Glomerular endothelial cell (primary cell): ENCODE measurements around the gene ADCK2. TPM values are rescaled to one million over a fixed set of nuclear protein-coding genes. Genes with fewer than 3 reads are reported as not detected.
"Not testable (repeated sequence)": the region's sequence is repeated elsewhere in the genome, so short reads cannot be mapped to it uniquely, and the experiment has no call there.

ENCODE experiments used
- DNase-seq: peaks from one replicate; pipeline ENCODE4 v3.0.0-alpha.2; 2011; ENCODE audit warnings: low read depth, low spot score; ENCODE audit errors: extremely low read depth
- total RNA-seq: library from RNA; depleted of rRNA; stranded (reverse); fragments of >200 nt; gene quantifications from 2 replicates; pipeline ENCODE4 v1.2.3, GENCODE V29; 2015

Gene ADCK2
- total RNA-seq, 1 donor from 2014 or later = 22.5 TPM

DNA sequence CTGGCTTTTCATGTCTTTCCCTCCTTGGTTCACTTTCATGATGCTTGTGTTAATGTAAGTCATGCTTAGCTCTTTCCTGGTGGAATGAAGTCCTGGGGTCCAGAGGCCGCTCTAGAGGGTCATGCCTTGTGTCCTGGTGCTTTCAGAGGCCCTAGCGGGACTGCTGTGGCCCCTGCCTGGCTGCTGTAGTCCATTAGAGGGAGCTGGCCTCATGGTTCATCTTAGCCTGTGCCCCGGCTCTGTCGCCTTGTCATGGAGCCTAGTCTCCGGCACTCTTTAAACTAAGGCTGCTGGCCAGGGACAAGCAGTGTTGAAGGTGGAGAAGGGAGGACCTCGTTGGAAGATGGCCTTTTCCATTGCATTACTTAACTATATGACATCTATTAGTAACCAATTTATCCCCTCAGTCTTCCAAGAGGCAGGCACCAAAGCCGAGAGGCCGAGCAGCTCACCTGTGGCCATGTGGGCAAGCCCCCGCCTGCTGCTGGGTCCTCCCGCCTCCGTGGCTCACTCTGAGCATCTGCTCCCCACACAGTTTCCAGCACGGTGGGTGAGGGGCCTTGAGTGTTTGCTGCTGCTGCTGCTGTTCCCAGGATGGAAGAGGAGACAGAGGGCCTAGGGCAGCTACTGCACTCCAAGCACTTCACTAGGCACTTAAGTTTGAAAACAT is 18.8 kb downstream of the ADCK2 start:
- DNase-seq = no peak

DNA sequence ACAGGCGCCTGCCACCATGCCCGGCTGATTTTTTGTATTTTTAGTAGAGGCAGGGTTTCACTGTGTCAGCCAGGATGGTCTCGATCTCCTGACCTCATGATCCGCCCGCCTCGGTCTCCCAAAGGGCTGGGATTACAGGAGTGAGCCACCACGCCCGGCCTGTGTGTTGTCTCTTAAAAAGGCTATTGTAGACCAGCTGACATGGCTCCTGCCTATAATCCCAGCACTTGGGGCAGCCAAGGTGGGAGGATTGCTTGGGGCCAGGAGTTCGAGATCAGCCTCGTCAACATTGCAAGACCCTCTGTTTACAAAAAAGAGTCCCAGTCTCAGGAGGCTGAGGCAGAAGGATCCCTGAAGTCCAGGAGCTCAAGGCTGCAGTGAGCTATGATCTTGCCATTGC is 21.1 kb downstream of the ADCK2 start:
- not testable (repeated sequence) for DNase-seq

DNA sequence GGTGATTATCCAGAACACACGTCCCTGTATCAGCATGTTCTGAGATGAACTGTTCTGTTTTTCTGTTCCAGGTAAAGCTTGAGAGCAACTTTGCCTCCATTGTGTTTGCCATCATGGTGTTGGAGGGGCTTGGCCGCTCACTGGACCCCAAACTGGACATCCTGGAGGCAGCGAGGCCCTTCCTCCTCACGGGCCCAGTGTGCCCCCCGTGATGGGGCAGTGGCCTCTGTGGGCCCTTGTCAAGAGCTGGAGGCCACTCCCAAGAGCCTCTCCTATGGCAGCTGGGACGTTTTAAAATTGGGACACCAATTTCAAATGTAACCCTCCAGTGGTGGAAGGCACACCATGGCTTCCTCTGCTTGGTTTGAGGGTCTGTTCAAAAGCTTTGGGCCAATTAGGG is 21.8 kb downstream of the ADCK2 start:
- DNase-seq = no peak

DNA sequence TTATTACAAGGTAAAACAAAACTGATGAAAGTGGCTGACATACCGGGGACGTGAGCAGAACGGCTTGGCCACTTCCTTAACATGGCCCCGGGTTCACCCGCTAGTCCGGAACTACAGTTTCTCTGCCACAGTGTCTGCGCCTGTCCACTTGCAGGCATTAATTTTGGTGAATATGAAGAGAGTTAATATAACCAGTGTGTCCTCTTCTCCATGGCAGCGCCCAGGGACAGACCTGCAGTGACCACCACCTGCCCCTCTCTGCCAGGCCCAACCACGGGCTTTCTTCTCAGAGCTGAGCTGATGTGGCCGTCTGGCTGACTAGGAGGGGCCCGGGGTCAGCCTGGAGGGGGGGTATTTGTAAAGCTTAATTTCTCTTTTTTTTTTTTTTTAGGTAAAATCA is 22.6 kb downstream of the ADCK2 start:
- no peak for DNase-seq

DNA sequence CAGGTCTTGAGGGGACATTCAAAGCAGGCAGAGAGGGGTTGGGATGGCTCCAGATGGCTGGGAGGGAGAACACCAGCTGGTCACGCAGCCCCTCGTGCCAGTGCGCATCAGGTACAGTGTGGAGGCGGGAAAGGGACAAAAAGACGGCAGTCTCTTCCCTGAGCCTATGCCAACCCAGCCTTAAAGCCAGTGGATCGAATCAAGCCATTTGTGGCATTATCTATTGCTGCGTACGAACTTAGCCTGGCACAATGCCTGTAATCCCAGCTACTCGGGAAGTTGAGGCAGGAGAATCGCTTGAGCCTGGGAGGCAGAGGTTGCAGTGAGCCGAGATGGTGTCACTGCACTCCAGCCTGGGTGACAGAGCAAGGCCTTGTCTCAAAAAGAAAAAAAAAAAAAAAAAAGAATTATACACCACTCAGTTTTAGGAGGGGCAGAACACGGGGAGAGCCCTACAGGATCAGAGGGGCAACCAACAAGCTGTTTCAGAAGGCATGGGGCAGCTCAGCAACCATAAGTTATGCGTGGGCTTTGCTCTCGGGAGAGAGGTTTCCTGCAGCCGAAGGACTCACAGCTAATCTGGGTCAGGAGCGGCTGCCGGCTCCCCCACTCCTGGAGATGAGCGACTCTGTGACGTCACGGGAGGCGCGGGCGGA is 23.4 kb downstream of the ADCK2 start:
- DNase-seq = no peak

DNA sequence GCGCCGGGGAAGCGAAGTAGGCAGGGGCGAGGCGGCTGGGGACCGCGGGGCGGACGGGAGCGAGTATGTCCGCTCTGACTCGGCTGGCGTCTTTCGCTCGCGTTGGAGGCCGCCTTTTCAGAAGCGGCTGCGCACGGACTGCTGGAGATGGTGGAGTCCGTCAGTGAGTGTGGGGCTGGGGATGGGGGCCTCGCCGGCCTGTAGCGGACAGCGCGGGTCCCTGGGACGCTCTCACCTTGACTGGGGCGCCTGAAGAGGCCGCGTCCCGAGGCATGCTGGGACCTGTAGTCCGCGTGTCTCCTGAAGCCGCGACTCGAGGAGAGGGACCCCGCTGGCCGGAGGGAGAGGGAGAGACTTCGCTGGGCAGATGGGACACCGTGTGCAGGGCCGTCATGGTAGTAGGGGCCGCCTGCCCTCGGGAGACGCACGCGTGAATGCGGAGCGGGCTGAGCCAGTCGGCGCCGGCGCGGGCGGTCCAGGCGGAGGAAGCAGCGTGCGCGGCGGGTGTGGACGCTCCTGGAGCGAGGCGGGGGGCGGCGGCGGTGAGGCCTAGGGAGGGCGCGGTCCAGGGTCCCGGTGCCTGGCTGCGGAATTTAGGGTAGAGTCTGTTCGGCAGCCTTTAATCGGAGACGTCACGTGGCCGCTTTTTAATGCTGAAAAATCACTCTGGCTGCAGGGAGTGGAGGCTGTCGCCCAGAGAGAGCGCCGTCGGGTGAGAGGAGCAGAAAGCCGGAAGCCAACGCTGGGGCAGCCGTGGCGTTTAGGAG is 24.1 kb downstream of the ADCK2 start, which contains the start of gene NDUFB2:
TSS of gene NDUFB2 (plus strand) at position 29 of the 767 bp plus-strand sequence. CDS start at position 66, 37 bp downstream.
- no peak for DNase-seq

DNA sequence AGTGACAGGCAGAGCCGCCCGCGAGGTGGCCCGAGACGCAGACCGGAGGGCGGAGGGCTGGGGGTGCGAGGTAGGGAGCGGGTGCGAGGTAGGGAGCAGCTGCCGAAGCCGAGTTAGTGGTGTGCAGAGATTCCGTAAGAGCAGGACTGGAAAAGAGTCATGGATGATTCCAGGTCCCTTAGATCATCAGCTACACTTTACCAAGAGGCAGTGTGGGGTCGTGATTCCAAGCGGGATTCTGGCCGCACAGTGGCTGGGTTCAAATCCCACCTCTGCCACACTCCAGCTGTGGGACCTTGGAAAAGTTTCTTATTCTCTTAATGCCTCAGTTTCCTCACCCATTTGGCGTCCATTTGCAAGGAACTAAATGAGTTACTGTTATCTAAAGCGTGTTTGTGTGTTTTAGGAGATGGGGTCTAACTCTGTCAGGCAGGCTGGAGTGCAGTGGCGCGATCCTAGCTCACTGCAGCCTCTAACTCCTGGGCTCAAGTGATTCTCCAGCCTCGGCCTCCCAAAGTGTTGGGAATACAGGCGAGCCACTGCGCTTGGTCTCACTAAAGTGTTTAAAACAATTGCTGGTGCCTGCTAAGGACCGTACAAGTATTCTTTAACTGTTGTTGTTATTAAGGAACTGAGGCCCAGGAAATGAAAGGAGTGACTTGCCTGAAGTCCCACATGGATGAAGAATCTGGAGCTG is 24.9 kb downstream of the ADCK2 start:
- DNase-seq = no peak

DNA sequence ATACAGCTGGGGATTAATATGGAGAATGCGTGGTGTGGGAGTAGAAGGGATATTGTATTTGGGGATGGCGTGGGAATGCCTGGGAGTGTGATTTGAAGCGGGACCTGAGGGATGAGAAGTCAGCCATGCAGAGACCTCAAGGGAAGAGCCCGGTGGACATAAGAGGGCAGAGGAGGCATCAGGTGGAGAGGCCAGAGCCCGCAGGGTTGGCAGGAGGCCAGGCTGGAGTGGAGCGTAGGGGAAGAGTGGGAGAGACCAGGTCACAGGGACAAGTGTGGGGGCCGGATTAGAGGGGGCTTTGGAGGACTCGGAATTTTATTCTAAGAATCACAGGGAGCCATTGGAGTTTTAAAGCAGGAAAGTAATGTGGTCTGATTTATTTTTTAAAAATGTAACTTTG is 25.7 kb downstream of the ADCK2 start:
- no peak for DNase-seq

DNA sequence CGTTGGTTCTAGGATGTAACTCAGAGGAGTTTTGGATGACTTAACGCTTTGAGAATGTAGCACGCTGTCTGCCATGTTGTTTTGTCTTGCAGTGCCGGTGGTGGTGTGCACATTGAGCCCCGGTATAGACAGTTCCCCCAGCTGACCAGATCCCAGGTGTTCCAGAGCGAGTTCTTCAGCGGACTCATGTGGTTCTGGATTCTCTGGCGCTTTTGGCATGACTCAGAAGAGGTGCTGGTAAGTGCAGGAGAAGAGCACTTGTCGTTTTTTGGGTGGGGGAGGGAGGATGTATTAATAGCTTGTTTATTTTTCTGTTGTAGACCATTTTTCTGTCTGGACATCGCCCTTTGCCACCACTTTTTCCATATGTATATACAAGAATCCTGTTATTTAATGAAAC is 30.0 kb downstream of the ADCK2 start:
- DNase-seq = no peak

GRCh38 chr7:140704205-140704604 is 31.5 kb downstream of the ADCK2 start:
- DNase-seq = no peak

- DNase-seq = no peak
These were observed 34.4 kb downstream of the ADCK2 start for GRCh38 chr7:140707132-140707531.

DNA sequence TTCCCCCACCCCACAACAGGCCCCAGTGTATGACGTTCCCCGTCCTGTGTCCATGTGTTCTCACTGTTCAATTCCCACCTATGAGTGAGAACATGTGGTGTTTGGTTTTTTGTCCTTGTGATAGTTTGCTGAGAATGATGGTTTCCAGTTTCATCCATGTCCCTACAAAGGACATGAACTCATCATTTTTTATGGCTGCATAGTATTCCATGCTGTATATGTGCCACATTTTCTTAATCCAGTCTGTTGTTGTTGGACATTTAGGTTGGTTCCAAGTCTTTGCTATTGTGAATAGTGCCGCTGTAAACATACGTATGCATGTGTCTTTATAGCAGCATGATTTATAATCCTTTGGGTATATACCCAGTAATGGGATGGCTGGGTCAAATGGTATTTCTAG is 36.0 kb downstream of the ADCK2 start:
- not testable (repeated sequence) for DNase-seq

DNA sequence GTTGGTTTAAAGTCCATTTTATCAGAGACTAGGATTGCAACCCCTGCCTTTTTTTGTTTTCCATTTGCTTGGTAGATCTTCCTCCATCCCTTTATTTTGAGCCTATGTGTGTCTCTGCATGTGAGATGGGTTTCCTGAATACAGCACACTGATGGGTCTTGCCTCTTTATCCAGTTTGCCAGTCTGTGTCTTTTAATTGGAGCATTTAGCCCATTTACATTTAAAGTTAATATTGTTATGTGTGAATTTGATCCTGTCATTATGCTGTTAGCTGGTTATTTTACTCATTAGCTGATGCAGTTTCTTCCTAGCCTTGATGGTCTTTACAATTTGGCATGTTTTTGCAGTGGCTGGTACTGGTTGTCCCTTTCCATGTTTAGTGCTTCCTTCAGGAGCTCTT is 39.6 kb downstream of the ADCK2 start:
- DNase-seq = not testable (repeated sequence)

- no peak for DNase-seq
These were observed 41.7 kb downstream of the ADCK2 start for GRCh38 chr7:140714331-140715040.

DNA sequence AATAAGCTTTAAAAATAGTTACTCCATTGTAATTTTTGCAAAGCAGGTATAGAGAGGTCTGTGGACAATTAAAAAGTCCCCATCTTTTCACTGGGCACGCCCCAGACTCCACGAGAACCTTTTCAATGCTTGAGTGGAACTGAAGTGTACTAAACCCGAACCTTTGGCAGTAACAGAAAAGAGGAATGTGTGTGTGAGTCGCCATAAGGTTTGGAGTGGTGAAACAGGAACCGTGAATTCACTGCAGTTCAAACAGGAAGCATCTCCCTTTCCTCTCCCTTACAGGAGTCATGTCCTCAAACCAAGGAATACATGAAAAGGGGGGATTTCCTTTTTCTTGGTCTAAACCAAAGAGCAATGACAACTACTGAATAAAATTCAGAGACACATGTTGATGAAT is 47.0 kb downstream of the ADCK2 start:
- DNase-seq = no peak

- DNase-seq = no peak
These were observed 49.5 kb downstream of the ADCK2 start for GRCh38 chr7:140722254-140722653.

DNA sequence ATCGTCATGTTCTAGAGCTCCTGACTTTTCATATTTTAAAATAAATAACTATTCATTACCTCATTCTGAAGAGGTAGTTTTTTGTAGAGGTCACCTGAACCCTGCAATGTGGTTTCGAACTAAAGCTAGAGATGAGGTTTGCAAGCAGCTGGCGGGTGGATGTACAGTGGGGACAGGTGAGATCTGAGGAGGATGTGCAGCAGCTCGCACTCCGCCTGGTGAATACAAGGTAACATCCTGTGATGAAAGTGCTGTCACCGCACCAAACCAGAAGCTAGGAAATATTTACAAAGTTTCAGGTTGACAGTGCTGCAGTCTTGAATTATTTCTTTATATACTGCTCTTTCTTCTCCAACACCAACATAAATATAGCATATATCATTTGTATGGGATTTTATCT is 50.3 kb downstream of the ADCK2 start:
- no peak for DNase-seq

DNA sequence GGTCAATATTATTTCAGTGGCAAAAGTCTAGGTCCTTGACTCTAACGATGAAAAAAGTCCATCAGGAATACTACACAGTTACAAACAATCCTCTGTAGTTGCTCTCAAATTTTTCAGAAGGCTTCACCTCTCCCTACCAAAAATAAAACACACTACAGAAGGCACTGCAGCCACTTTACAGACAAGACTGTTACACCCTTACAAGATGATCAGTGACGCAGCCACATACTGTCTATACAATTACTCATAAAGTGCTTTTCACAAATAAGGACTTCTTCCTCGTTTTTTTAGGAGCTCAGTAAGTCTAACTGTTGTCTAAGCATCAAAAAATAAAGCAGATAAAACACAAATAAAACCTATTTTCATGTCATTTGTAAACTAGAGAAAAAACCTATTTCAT is 50.8 kb downstream of the ADCK2 start:
- DNase-seq = no peak

DNA sequence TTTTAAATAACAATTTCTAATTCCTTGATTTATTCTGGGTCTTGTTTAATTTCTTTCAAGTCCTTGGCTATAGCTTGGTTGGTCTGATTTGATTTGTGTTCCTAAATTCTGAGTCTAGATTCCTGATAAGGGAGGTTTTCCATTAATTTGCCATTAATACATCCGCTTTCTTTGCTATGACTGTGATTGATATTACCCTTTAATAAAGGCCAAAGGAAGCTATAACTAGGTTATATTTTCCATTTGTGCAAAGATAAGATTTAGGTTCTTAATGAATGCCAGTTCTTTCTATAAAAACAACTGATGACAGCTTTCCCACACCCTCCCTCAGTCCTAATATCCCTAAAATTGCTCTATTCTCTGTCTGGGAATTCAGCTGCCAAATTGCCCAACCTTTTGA is 52.0 kb downstream of the ADCK2 start:
- no peak for DNase-seq

DNA sequence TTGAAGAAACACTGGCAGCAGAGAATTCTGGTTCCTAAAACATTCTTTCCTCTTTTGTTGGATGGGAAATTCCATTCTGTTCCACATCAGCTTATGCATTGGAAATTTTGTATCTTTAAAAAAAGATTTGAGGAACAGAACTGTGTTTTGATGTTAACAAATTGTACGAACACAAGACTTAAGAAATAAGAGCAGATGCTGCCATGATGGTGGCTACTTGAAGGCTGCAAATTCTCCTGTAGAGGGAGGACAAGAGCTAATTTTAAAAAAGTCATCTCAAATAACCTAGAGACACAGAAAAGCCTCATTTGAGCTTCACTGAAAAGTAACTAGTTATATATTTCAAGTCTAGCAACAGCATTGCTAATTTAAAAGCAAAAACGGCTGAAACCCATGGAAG is 53.5 kb downstream of the ADCK2 start:
- DNase-seq = no peak

DNA sequence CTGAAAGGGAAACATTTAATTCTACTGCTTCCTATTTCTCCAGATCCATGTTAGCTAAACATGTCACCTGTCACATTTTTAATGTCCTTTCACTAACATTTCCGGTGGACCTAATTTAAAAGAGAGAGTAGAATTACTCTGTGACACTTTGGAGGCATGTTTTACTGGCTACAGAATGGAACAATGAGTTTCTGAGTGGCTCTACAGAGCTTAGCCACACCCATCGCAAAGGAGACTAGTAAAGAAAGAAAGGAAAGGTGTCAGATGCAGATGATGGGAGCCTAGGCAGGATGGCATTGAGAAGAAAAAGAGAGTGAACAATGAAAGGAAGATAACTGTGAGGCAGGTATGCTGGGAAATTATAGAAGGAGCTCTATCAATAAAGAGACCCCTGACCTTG is 59.7 kb downstream of the ADCK2 start:
- DNase-seq = no peak
